Measurements from ENCODE around the gene PTAR1. TPM values are rescaled to one million over a fixed set of nuclear protein-coding genes. Genes with fewer than 3 reads are reported as not detected.

The PTAR1 gene
- total RNA-seq, 1 donor from 2014 or later = 146 TPM

- Mint-ChIP-seq H3K36me3 (no peaks in the 10 kb centered on the region), H3K4me1 (peaks cover 7% of the 10 kb centered on the region)
Measured at GRCh38 chr9:69660304-69660703, 99.5 kb downstream of the PTAR1 start.

More at GRCh38 chr9:69660304-69660703, 99.5 kb downstream of the PTAR1 start:
- H4K20me1 ChIP-seq (ENCODE audit: low read depth) = no peaks in the 10 kb centered on the region
- DNase-seq (ENCODE audit: low spot score) = no peak
- Mint-ChIP-seq H3K27ac (no peak overlapping the region), H3K27me3 (ENCODE audit: insufficient read depth, low read depth) (peaks cover 5% of the 10 kb centered on the region), H3K9me3 (no peaks in the 10 kb centered on the region), H3K4me3 (no peak overlapping the region)
- H3K79me2 ChIP-seq (ENCODE audit: low read depth) = no peaks in the 10 kb centered on the region
- no peak overlapping the region for H2AFZ ChIP-seq (replicated peaks)
- no peaks in the 10 kb centered on the region for H3K36me3 ChIP-seq
- peaks cover 6% of the 10 kb centered on the region for H3F3A ChIP-seq (ENCODE audit: low read depth)
- no peak overlapping the region for H3K4me3 ChIP-seq
- no peak overlapping the region for H3K27ac ChIP-seq
- no peaks in the 10 kb centered on the region for H3K9me3 ChIP-seq (ENCODE audit: low read depth)
- no peak overlapping the region for H3K4me2 ChIP-seq
- peaks cover 5% of the 10 kb centered on the region for H3K4me1 ChIP-seq
- no peaks in the 10 kb centered on the region for H3K27me3 ChIP-seq
- H3K9ac ChIP-seq = no peak overlapping the region
- TF ChIP-seq, protein P1, sequence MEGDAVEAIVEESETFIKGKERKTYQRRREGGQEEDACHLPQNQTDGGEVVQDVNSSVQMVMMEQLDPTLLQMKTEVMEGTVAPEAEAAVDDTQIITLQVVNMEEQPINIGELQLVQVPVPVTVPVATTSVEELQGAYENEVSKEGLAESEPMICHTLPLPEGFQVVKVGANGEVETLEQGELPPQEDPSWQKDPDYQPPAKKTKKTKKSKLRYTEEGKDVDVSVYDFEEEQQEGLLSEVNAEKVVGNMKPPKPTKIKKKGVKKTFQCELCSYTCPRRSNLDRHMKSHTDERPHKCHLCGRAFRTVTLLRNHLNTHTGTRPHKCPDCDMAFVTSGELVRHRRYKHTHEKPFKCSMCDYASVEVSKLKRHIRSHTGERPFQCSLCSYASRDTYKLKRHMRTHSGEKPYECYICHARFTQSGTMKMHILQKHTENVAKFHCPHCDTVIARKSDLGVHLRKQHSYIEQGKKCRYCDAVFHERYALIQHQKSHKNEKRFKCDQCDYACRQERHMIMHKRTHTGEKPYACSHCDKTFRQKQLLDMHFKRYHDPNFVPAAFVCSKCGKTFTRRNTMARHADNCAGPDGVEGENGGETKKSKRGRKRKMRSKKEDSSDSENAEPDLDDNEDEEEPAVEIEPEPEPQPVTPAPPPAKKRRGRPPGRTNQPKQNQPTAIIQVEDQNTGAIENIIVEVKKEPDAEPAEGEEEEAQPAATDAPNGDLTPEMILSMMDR (IDR thresholded peaks at IDR 0.05) = no peak
- TF ChIP-seq EZH2phosphoT487 (IDR thresholded peaks at IDR 0.05) = no peak
- no peak for TF ChIP-seq EZH2 (IDR thresholded peaks at IDR 0.05)

Other genes with a start within 250 kb of the PTAR1 start
- gene APBA1, start 87.6 kb downstream of the PTAR1 start, total RNA-seq (ENCODE audit: low replicate concordance) = 2.1 and 3.4 TPM in 2 replicates
- not detected in 2 replicates for gene CFAP95, start 60.8 kb upstream of the PTAR1 start, total RNA-seq (ENCODE audit: low replicate concordance)